Loucy (cell line): ENCODE results near the gene BACE2.

Source experiments
- EZH2phosphoT487 ChIP-seq: fragments of 200-600 bp; IDR thresholded peaks from 2 replicates; pipeline ENCODE4 v1.6.1; 2018; ENCODE audit warnings: antibody characterized with exemption, mild to moderate bottlenecking, moderate library complexity, borderline replicate concordance
- TF ChIP-seq, protein P1 (sequence below): fragments of 200-600 bp; sonication (generic); conservative IDR thresholded peaks from 2 replicates; pipeline ENCODE4 v1.5.1; 2014; ENCODE audit warnings: mild to moderate bottlenecking, antibody characterized with exemption, low read length

DNA sequence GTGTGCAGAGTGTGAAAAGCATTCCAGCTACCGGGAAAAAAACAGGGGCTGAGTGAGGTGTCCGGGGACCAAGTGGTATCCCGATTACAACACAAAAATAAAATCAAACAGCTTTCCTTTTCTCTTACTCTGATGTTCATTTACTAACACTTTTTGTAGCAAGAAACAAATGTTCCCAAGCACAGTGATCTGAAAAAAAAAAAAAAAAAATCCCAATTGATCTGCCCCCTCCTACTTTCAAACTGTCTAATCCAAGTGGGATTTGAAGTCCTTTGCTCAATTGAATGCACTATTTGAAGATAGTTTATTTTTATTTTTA lies 1.3 kb downstream of the BACE2 start:
- TF ChIP-seq, protein P1, sequence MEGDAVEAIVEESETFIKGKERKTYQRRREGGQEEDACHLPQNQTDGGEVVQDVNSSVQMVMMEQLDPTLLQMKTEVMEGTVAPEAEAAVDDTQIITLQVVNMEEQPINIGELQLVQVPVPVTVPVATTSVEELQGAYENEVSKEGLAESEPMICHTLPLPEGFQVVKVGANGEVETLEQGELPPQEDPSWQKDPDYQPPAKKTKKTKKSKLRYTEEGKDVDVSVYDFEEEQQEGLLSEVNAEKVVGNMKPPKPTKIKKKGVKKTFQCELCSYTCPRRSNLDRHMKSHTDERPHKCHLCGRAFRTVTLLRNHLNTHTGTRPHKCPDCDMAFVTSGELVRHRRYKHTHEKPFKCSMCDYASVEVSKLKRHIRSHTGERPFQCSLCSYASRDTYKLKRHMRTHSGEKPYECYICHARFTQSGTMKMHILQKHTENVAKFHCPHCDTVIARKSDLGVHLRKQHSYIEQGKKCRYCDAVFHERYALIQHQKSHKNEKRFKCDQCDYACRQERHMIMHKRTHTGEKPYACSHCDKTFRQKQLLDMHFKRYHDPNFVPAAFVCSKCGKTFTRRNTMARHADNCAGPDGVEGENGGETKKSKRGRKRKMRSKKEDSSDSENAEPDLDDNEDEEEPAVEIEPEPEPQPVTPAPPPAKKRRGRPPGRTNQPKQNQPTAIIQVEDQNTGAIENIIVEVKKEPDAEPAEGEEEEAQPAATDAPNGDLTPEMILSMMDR, result no peak
- TF ChIP-seq EZH2phosphoT487, result no peak
